Ishikawa (cell line): ENCODE results near the gene OSM.

Experiments used
- CREB1 ChIP-seq: IDR thresholded peaks from 2 replicates; pipeline ENCODE4 v1.6.1; 2012; ENCODE audit warnings: low read depth
- EP300 ChIP-seq: IDR thresholded peaks from 2 replicates; pipeline ENCODE4 v1.6.1; 2012; ENCODE audit warnings: borderline replicate concordance
- MAX ChIP-seq: IDR thresholded peaks from 2 replicates; pipeline ENCODE4 v1.6.1; 2012

- no peak for TF ChIP-seq CREB1
- no peak for TF ChIP-seq MAX
- TF ChIP-seq EP300 = no peak
Observed at GRCh38 chr22:30270832-30271231, 4.2 kb upstream of the OSM start.
